Astrocyte (in vitro differentiated cells and primary cell): ENCODE results near the gene LY9. TPM values are rescaled to one million over a fixed set of nuclear protein-coding genes. Genes with fewer than 3 reads are reported as not detected.

Experiments
- DNase-seq: peaks from one replicate; pipeline ENCODE4 v3.0.0-alpha.2; 2010; ENCODE audit warnings: low read depth
- FAIRE-seq: peaks from 2 replicates; lab custom pipeline; 2011; peaks lifted over from hg19 to GRCh38; lab: Jason Lieb, UNC
- H2AFZ ChIP-seq: 2 replicates; pipeline ENCODE4 v1.6.0; 2012; ENCODE audit warnings: low read depth, low read length, inconsistent platforms
- H3K27ac ChIP-seq: 2 replicates; pipeline ENCODE4 v1.5.1; 2011; ENCODE audit warnings: low read depth, low read length, inconsistent platforms
- H3K27me3 ChIP-seq: 2 replicates; pipeline ENCODE4 v1.6.0; 2011; ENCODE audit warnings: low read length, inconsistent platforms; ENCODE audit not compliant: insufficient read depth
- H3K36me3 ChIP-seq: 2 replicates; pipeline ENCODE4 v1.5.1; 2011; ENCODE audit warnings: low read length, inconsistent platforms; ENCODE audit not compliant: insufficient read depth
- H3K4me1 ChIP-seq: 2 replicates; pipeline ENCODE4 v1.5.1; 2011; ENCODE audit warnings: low read length, inconsistent platforms; ENCODE audit not compliant: insufficient read depth
- H3K4me2 ChIP-seq: 2 replicates; pipeline ENCODE4 v1.6.0; 2012; ENCODE audit warnings: low read length, inconsistent platforms
- H3K4me3 ChIP-seq: 2 replicates; pipeline ENCODE4 v1.5.1; 2011; ENCODE audit warnings: low read depth, mild to moderate bottlenecking, low read length, inconsistent platforms; ENCODE audit not compliant: insufficient read depth
- H3K79me2 ChIP-seq: 2 replicates; pipeline ENCODE4 v1.6.0; 2012; ENCODE audit warnings: mild to moderate bottlenecking, low read length, inconsistent platforms; ENCODE audit not compliant: insufficient read depth
- H3K9ac ChIP-seq: 2 replicates; pipeline ENCODE4 v1.6.0; 2012; ENCODE audit warnings: mild to moderate bottlenecking, low read length, inconsistent platforms
- H3K9me3 ChIP-seq: 2 replicates; pipeline ENCODE4 v1.5.1; 2012; ENCODE audit warnings: low read depth, mild to moderate bottlenecking, low read length, inconsistent platforms; ENCODE audit not compliant: insufficient read depth
- H4K20me1 ChIP-seq: 2 replicates; pipeline ENCODE4 v1.6.0; 2012; ENCODE audit warnings: low read length, inconsistent platforms; ENCODE audit not compliant: insufficient read depth
- H3K27ac Mint-ChIP-seq: one replicate; pipeline ENCODE4 v1.8.0; 2021; ENCODE audit warnings: mild to moderate bottlenecking, mixed read lengths; ENCODE audit not compliant: unreplicated experiment
- H3K27me3 Mint-ChIP-seq: one replicate; pipeline ENCODE4 v1.8.0; 2021; ENCODE audit warnings: low read depth, mixed read lengths; ENCODE audit not compliant: unreplicated experiment
- H3K36me3 Mint-ChIP-seq: one replicate; pipeline ENCODE4 v1.8.0; 2021; ENCODE audit warnings: low read depth, mixed read lengths; ENCODE audit not compliant: unreplicated experiment
- H3K4me1 Mint-ChIP-seq: one replicate; pipeline ENCODE4 v1.8.0; 2021; ENCODE audit warnings: low read depth, mixed read lengths; ENCODE audit not compliant: unreplicated experiment
- H3K4me3 Mint-ChIP-seq: one replicate; pipeline ENCODE4 v1.8.0; 2021; ENCODE audit warnings: mild to moderate bottlenecking, moderate library complexity, mixed read lengths; ENCODE audit not compliant: unreplicated experiment
- H3K9me3 Mint-ChIP-seq: one replicate; pipeline ENCODE4 v1.8.0; 2021; ENCODE audit warnings: mild to moderate bottlenecking, mixed read lengths; ENCODE audit not compliant: unreplicated experiment
- CTCF ChIP-seq: IDR thresholded peaks from 2 replicates; pipeline ENCODE4 v1.5.1; 2011; ENCODE audit warnings: low read depth, mild to moderate bottlenecking, inconsistent platforms, low read length, moderate library complexity; ENCODE audit not compliant: insufficient read depth
- EZH2 ChIP-seq: IDR thresholded peaks from 2 replicates; pipeline ENCODE4 v1.6.1; 2012; ENCODE audit warnings: mild to moderate bottlenecking, low read length, inconsistent platforms; ENCODE audit not compliant: insufficient read depth
- total RNA-seq: library from RNA; stranded (reverse); gene quantifications from 2 replicates; pipeline ENCODE4 v1.2.1, GENCODE V29; 2021

The LY9 gene
- total RNA-seq, 1 donor from 2014 or later = not detected

- Mint-ChIP-seq H3K4me1 (no peaks in the 10 kb centered on the region), H3K36me3 (no peaks in the 10 kb centered on the region), H3K27ac (no peak overlapping the region), H3K9me3 (peaks cover 5% of the 10 kb centered on the region), H3K4me3 (no peak overlapping the region), H3K27me3 (peaks cover 2% of the 10 kb centered on the region)
- H3K27ac ChIP-seq = no peak overlapping the region
- H4K20me1 ChIP-seq = no peaks in the 10 kb centered on the region
- H3K4me2 ChIP-seq = no peak overlapping the region
- no peak for DNase-seq
- H3K27me3 ChIP-seq = no peaks in the 10 kb centered on the region
- FAIRE-seq = no peak
- no peak overlapping the region for H2AFZ ChIP-seq
- no peaks in the 10 kb centered on the region for H3K4me1 ChIP-seq
- H3K36me3 ChIP-seq = no peaks in the 10 kb centered on the region
- no peaks in the 10 kb centered on the region for H3K79me2 ChIP-seq
- TF ChIP-seq EZH2 (no peak), CTCF (no peak)
- H3K9me3 ChIP-seq = no peaks in the 10 kb centered on the region
- no peak overlapping the region for H3K4me3 ChIP-seq
- H3K9ac ChIP-seq = no peak overlapping the region
These were observed 37.5 kb upstream of the LY9 start for GRCh38 chr1:160758521-160758920.

- peaks cover 6% of the 10 kb centered on the region for H3K27me3 Mint-ChIP-seq
- TF ChIP-seq EZH2 (no peak), CTCF (no peak)
- H3K36me3 Mint-ChIP-seq = no peaks in the 10 kb centered on the region
- Histone ChIP-seq H3K9me3 (no peaks in the 10 kb centered on the region), H3K4me1 (no peaks in the 10 kb centered on the region), H3K36me3 (no peaks in the 10 kb centered on the region), H3K4me2 (no peak overlapping the region), H2AFZ (no peak overlapping the region), H3K4me3 (no peak overlapping the region), H4K20me1 (no peaks in the 10 kb centered on the region), H3K27ac (no peak overlapping the region), H3K9ac (no peak overlapping the region), H3K27me3 (no peaks in the 10 kb centered on the region), H3K79me2 (no peaks in the 10 kb centered on the region)
- no peak overlapping the region for H3K4me3 Mint-ChIP-seq
- no peaks in the 10 kb centered on the region for H3K4me1 Mint-ChIP-seq
- peaks cover 3% of the 10 kb centered on the region for H3K9me3 Mint-ChIP-seq
- no peak for DNase-seq
- no peak overlapping the region for H3K27ac Mint-ChIP-seq
- FAIRE-seq = no peak
These were observed 36.2 kb upstream of the LY9 start for GRCh38 chr1:160759740-160760139.

- no peak overlapping the region for H3K27ac ChIP-seq
- Mint-ChIP-seq H3K9me3 (peaks cover 3% of the 10 kb centered on the region), H3K4me3 (no peak overlapping the region), H3K4me1 (no peaks in the 10 kb centered on the region), H3K27ac (no peak overlapping the region), H3K36me3 (no peaks in the 10 kb centered on the region), H3K27me3 (peaks cover 5% of the 10 kb centered on the region)
- TF ChIP-seq CTCF (no peak), EZH2 (no peak)
- FAIRE-seq = no peak
- no peak for DNase-seq
- H3K4me1 ChIP-seq = no peaks in the 10 kb centered on the region
- H3K27me3 ChIP-seq = no peaks in the 10 kb centered on the region
- no peaks in the 10 kb centered on the region for H3K36me3 ChIP-seq
- H3K9ac ChIP-seq = no peak overlapping the region
- no peak overlapping the region for H2AFZ ChIP-seq
- no peaks in the 10 kb centered on the region for H3K79me2 ChIP-seq
- H3K9me3 ChIP-seq = no peaks in the 10 kb centered on the region
- H4K20me1 ChIP-seq = no peaks in the 10 kb centered on the region
- no peak overlapping the region for H3K4me2 ChIP-seq
- H3K4me3 ChIP-seq = no peak overlapping the region
These were observed 34.9 kb upstream of the LY9 start for GRCh38 chr1:160761046-160761445.
